Heart left ventricle (tissue), 16 donors: ENCODE measurements around the gene ZNF804A. TPM values are rescaled to one million over a fixed set of nuclear protein-coding genes. Genes with fewer than 3 reads are reported as not detected.

Source experiments
- ATAC-seq, 4 donors: fragments of 200-7000 bp; cut with Tn5 transposase; one replicate each; pipeline ENCODE4 v1.9.1; 2020 to 2022; ENCODE audit warnings: moderate library complexity in 4 of 4, mild to moderate bottlenecking in 3 of 4, moderate number of reproducible peaks in 1 of 4
- DNase-seq, 5 donors: peaks; one replicate each; pipeline ENCODE4 v3.0.0-alpha.2; 2020
- H3K27ac ChIP-seq, 12 donors: fragments of 200-600 bp; sonication (generic) in 4 of 12; one replicate each; pipeline versions ENCODE4 v1.5.0 to v1.8.0; 2016 to 2022; ENCODE audit warnings: mild to moderate bottlenecking in 2 of 12
- H3K27me3 ChIP-seq, 9 donors: fragments of 200-600 bp; sonication (generic) in 2 of 9; one replicate each; pipeline versions ENCODE4 v1.5.1 to v1.8.0; 2016 to 2022; ENCODE audit warnings: mild to moderate bottlenecking in 3 of 9
- H3K36me3 ChIP-seq, 9 donors: fragments of 200-600 bp; sonication (generic) in 2 of 9; one replicate each; pipeline versions ENCODE4 v1.5.0 to v1.8.0; 2018 to 2022; ENCODE audit warnings: mild to moderate bottlenecking in 2 of 9
- H3K4me1 ChIP-seq, 12 donors: fragments of 200-600 bp; sonication (generic) in 4 of 12; one replicate each; pipeline versions ENCODE4 v1.5.0 to v1.8.0; 2016 to 2022; ENCODE audit warnings: mild to moderate bottlenecking in 3 of 12
- H3K4me3 ChIP-seq, 12 donors: fragments of 200-600 bp; sonication (generic) in 4 of 12; one replicate each; pipeline versions ENCODE4 v1.5.0 to v1.8.0; 2017 to 2022; ENCODE audit warnings: mild to moderate bottlenecking in 9 of 12, moderate library complexity in 4 of 12
- H3K9me3 ChIP-seq, 12 donors: fragments of 200-600 bp; sonication (generic) in 4 of 12; one replicate each; pipeline versions ENCODE4 v1.5.0 to v1.8.0; 2016 to 2022; ENCODE audit warnings: mild to moderate bottlenecking in 1 of 12
- CTCF ChIP-seq, 12 donors: fragments of 200-600 bp; sonication (generic) in 4 of 12; IDR thresholded peaks; one replicate each; pipeline versions ENCODE4 v1.5.0 to v1.8.0; 2018 to 2022; ENCODE audit warnings: antibody characterized with exemption in 12 of 12, mild to moderate bottlenecking in 5 of 12
- POLR2A ChIP-seq, 2 donors: fragments of 450-650 bp; IDR thresholded peaks; one replicate each; pipeline ENCODE4 v1.6.1; 2017; ENCODE audit warnings: antibody characterized with exemption in 2 of 2, mild to moderate bottlenecking in 2 of 2, moderate library complexity in 2 of 2
- WGBS, 4 donors: extraction: QIAGEN DNeasy Blood & Tissue Kit in 2 of 4; methylation state at CpG; one replicate each; pipeline versions ENCODE4 v1.1.5 to v1.1.7; 2013 to 2018; 5-methylcytosine and 5-hydroxymethylcytosine counted together
- intact Hi-C, 10 donors: fragments of 100-400 bp; cut with DNase I; formaldehyde crosslinking; loops; one replicate each; pipeline versions ENCODE4 v1.11.1 to v1.14.2; 2022
- polyA plus RNA-seq, 2 donors: library from polyadenylated mRNA; stranded (reverse); fragments of 200-250 nt; gene quantifications; one replicate each; pipeline ENCODE4 v1.2.3, GENCODE V29; 2013
- total RNA-seq, 9 donors: library from RNA; depleted of rRNA in 2 of 9; stranded (reverse); fragments of >200 nt in 2 of 9; fragmentation: NEBNext Ultra II Directional in 3 of 9; extraction: Animal tissue kit (Norgen Biotek cat#: 25700) in 3 of 9; gene quantifications; one replicate each; pipeline versions ENCODE4 v1.1.0 to v1.2.4, GENCODE V29; 2016 to 2023
- donor health status: ischemic (EF 13 %, LVEDD 7.1; RV severe dilation, severe dysfunction).
- donor health status: healthy with polysubstance abuse.
- donor health status: DM: no; HTN: yes; CAD: no.
- donor health status: DM: no; HTN: no; CAD: no.
- donor health status: ischemic (EF 25% LVEDD 6.9; RV normal size, moderate dysfunction).
- donor health status: ischemic (EF 25% LVEDD 5.7; RV mildly dilated, moderate dysfunction).
- donor health status: healthy.
- donor health status: DM: yes; HTN: yes; CAD: no.
- donor health status: ischemic (EF 35%, LVEDD 5.7; RV mildly dilated, moderate dysfunction).
- donor health status: nonischemic (EF 11% LVEDD 7.7; RV severe dilation, severe dysfunction).
- donor health status: DM: yes; HTN: yes; CAD: no.
- donor health status: PGD.
- donor health status: ischemic (EF 29% LVEDD 5.4; RV normal size, mild dysfunction).
- donor health status: nonischemic (EF 23%, LVEDD 6.1; RV moderate dilation, normal function).

The ZNF804A gene
- total and polyA plus RNA-seq, 11 donors, result 0.06 to 0.08 TPM; not detected in 9

- DNase-seq (no peak), ATAC-seq (no peak)
- no peak overlapping the region for H3K27ac ChIP-seq
- H3K4me3 ChIP-seq, result no peak overlapping the region
- H3K9me3 ChIP-seq, result peaks cover 0 to 21% (median 3%) of the 10 kb centered on the region in 12 donors
- WGBS, 4 donors, result 48 to 77% (median 75%) methylated on average over 1 of the region's 1 CpG
- H3K36me3 ChIP-seq, result no peaks in the 10 kb centered on the region
- no peak for TF ChIP-seq CTCF (IDR thresholded peaks at IDR 0.05)
- no peak for TF ChIP-seq POLR2A (IDR thresholded peaks at IDR 0.05)
- no peaks in the 10 kb centered on the region for H3K27me3 ChIP-seq
- intact Hi-C loops, result no loop called here
- no peaks in the 10 kb centered on the region for H3K4me1 ChIP-seq
These were observed 310.6 kb downstream of the ZNF804A start for GRCh38 chr2:184908966-184909365.

GRCh38 chr2:184920451-184920965 is 322.2 kb downstream of the ZNF804A start:
- no peak overlapping the region for H3K4me3 ChIP-seq
- ATAC-seq (no peak), DNase-seq (no peak)
- no peaks in the 10 kb centered on the region for H3K27me3 ChIP-seq
- H3K36me3 ChIP-seq, result no peaks in the 10 kb centered on the region
- TF ChIP-seq POLR2A (IDR thresholded peaks at IDR 0.05), result no peak
- no peak for TF ChIP-seq CTCF (IDR thresholded peaks at IDR 0.05)
- peaks cover 0 to 22% (median 6%) of the 10 kb centered on the region in 12 donors for H3K9me3 ChIP-seq
- H3K27ac ChIP-seq, result no peak overlapping the region
- no peaks in the 10 kb centered on the region for H3K4me1 ChIP-seq
- WGBS, 4 donors, result 17 to 39% (median 27%) methylated on average over 3 of the region's 3 CpGs
- intact Hi-C loops, result no loop called here

DNA sequence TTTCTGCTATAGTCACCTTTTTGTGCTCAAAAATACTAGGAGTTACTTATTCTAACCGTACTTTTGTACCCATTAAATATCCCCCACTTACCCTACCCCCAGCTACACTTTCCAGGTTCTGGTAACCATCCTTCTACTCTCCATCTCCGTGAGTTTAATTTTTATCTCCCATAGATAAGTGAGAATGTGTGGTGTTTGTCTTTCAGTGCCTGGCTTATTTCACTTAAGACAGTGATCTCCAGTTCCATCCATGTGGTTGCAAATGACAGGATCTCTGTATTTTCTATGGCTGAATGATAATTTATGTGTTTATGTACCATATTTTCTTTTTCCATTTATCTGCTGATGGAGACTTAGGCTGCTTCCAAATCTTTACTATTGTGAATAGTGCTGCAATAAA is 323.3 kb downstream of the ZNF804A start:
- no peak for TF ChIP-seq POLR2A (IDR thresholded peaks at IDR 0.05)
- TF ChIP-seq CTCF (IDR thresholded peaks at IDR 0.05), result no peak
- Histone ChIP-seq H3K27ac (no peak overlapping the region), H3K4me1 (no peaks in the 10 kb centered on the region), H3K36me3 (no peaks in the 10 kb centered on the region), H3K9me3 (peaks cover 0 to 31% (median 14%) of the 10 kb centered on the region in 12 donors), H3K27me3 (no peaks in the 10 kb centered on the region), H3K4me3 (no peak overlapping the region)
- intact Hi-C loops, result no loop called here
- ATAC-seq (no peak), DNase-seq (no peak)
- WGBS, 4 donors, result 13 to 15% (median 14%) methylated on average over 2 of the region's 2 CpGs

DNA sequence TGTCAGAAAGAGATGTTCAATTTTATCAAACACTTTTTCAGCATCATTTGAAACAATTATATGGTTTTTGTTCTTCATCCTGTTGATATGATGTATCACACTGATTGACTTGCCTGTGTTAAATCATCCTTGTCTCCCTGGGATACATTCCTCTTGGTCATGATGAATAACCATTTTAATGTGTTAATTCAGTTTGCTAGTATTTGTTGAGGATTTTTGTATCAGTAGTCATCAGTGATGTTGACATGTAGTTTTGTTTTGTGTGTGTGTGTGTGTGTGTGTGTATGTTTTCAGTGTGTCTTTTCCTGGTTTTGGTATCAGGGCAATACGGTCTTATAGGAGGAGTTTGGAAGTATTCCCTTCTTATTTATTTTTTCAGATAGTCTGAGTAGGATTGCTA is 325.4 kb downstream of the ZNF804A start:
- ATAC-seq (no peak), DNase-seq (no peak)
- TF ChIP-seq CTCF (IDR thresholded peaks at IDR 0.05) (no peak), POLR2A (IDR thresholded peaks at IDR 0.05) (no peak)
- Histone ChIP-seq H3K27ac (no peak overlapping the region), H3K4me1 (no peaks in the 10 kb centered on the region), H3K36me3 (no peaks in the 10 kb centered on the region), H3K4me3 (no peak overlapping the region), H3K27me3 (no peaks in the 10 kb centered on the region), H3K9me3 (peaks cover 0 to 39% (median 18%) of the 10 kb centered on the region in 12 donors)
- 75 to 85% (median 79%) methylated on average over 1 of the region's 1 CpG for WGBS, 4 donors
- intact Hi-C loops, result no loop called here
